Stimulated activated CD4-positive, alpha-beta T cell treated with anti-CD3 and anti-CD28 coated beads, Interleukin-1b, Interleukin-23, amount 100 ng/mL, for 4 hours (primary cell): ENCODE results near the gene PNMT.
"Not testable (repeated sequence)": the region's sequence is repeated elsewhere in the genome, so short reads cannot be mapped to it uniquely, and the experiment has no call there.

ENCODE experiments used
- DNase-seq, 2 donors: peaks; one replicate each; pipeline ENCODE4 v3.0.0-alpha.2; 2020; ENCODE audit warnings: low read depth in 2 of 2

The PNMT gene

GRCh38 chr17:39709319-39709997 is 41.2 kb downstream of the PNMT start:
- no peak for DNase-seq

GRCh38 chr17:39709998-39710964 is 42.0 kb downstream of the PNMT start:
- DNase-seq: no peak

GRCh38 chr17:39711071-39711470 is 42.8 kb downstream of the PNMT start:
- not testable (repeated sequence) for DNase-seq

GRCh38 chr17:39711851-39712250 is 43.6 kb downstream of the PNMT start:
- DNase-seq: no peak

GRCh38 chr17:39714234-39714633 is 46.0 kb downstream of the PNMT start:
- DNase-seq: no peak

GRCh38 chr17:39715375-39716072 is 47.3 kb downstream of the PNMT start:
- no peak for DNase-seq

GRCh38 chr17:39716073-39716818 is 48.0 kb downstream of the PNMT start:
- DNase-seq: no peak

- DNase-seq: no peak
Measured at GRCh38 chr17:39716879-39717536, 48.8 kb downstream of the PNMT start.

- DNase-seq: no peak
Measured at GRCh38 chr17:39717660-39718059, 49.4 kb downstream of the PNMT start.

GRCh38 chr17:39719563-39720355 is 51.5 kb downstream of the PNMT start:
- DNase-seq: no peak
